SK-N-SH treated with all-trans-retinoic acid at 6 μM for 48 hours (cell line): Measurements from ENCODE around the gene C2CD4B.

Experiments used
- BACH2 ChIP-seq: fragments of 250-450 bp; sonication (Bioruptor Pico); IDR thresholded peaks from 2 replicates; pipeline ENCODE4 v1.9.0; 2021; ENCODE audit warnings: mild to moderate bottlenecking, borderline replicate concordance
- RARB ChIP-seq: fragments of 250-450 bp; sonication (Bioruptor Pico); IDR thresholded peaks from 2 replicates; pipeline ENCODE4 v1.8.0; 2021; ENCODE audit warnings: mild to moderate bottlenecking, moderate library complexity
- ZC3H10 ChIP-seq: fragments of 250-450 bp; sonication (Bioruptor Pico); IDR thresholded peaks from 2 replicates; pipeline ENCODE4 v1.5.1; 2021; ENCODE audit warnings: mild to moderate bottlenecking, moderate library complexity
- ZFP3 ChIP-seq: fragments of 250-450 bp; sonication (Bioruptor Pico); IDR thresholded peaks from 2 replicates; pipeline ENCODE4 v1.5.0; 2020; ENCODE audit warnings: mild to moderate bottlenecking, moderate library complexity
- TF ChIP-seq, protein P1 (sequence below): fragments of 250-450 bp; sonication (Bioruptor Pico); IDR thresholded peaks from 2 replicates; pipeline ENCODE4 v1.8.0; 2020; ENCODE audit warnings: mild to moderate bottlenecking, moderate library complexity, borderline replicate concordance
- TF ChIP-seq, protein P2 (sequence below): fragments of 250-450 bp; sonication (Bioruptor Pico); IDR thresholded peaks from 2 replicates; pipeline ENCODE4 v1.5.1; 2020; ENCODE audit warnings: low read depth, mild to moderate bottlenecking, moderate library complexity

DNA sequence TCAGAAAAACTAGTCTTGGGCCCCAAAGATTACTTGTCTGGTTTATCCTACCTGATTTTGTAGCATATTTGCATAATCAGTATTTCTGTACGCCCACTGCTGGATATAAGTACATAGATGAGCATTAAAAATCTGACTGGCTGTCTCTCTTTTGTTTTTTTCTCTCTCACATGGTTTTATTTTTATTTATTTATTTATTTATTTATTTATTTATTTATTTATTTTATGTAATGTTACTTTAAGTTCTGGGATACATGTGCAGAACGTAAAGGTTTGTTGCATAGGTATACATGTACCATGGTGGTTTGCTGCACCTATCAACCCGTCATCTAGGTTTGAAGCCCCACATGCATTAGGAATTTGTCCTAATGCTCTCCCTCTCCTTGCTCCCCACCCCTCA is 31.9 kb downstream of the C2CD4B start:
- TF ChIP-seq ZFP3 (CRISPR knock-in tag) (no peak), ZC3H10 (no peak), RARB (CRISPR knock-in tag) (no peak), BACH2 (CRISPR knock-in tag) (no peak)
- TF ChIP-seq, protein P1, sequence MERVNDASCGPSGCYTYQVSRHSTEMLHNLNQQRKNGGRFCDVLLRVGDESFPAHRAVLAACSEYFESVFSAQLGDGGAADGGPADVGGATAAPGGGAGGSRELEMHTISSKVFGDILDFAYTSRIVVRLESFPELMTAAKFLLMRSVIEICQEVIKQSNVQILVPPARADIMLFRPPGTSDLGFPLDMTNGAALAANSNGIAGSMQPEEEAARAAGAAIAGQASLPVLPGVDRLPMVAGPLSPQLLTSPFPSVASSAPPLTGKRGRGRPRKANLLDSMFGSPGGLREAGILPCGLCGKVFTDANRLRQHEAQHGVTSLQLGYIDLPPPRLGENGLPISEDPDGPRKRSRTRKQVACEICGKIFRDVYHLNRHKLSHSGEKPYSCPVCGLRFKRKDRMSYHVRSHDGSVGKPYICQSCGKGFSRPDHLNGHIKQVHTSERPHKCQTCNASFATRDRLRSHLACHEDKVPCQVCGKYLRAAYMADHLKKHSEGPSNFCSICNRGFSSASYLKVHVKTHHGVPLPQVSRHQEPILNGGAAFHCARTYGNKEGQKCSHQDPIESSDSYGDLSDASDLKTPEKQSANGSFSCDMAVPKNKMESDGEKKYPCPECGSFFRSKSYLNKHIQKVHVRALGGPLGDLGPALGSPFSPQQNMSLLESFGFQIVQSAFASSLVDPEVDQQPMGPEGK (CRISPR knock-in tag) = no peak
- TF ChIP-seq, protein P2, sequence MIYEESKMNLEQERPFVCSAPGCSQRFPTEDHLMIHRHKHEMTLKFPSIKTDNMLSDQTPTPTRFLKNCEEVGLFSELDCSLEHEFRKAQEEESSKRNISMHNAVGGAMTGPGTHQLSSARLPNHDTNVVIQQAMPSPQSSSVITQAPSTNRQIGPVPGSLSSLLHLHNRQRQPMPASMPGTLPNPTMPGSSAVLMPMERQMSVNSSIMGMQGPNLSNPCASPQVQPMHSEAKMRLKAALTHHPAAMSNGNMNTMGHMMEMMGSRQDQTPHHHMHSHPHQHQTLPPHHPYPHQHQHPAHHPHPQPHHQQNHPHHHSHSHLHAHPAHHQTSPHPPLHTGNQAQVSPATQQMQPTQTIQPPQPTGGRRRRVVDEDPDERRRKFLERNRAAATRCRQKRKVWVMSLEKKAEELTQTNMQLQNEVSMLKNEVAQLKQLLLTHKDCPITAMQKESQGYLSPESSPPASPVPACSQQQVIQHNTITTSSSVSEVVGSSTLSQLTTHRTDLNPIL (CRISPR knock-in tag) = no peak
